CD1c-positive myeloid dendritic cell (primary cell): ENCODE measurements around the gene RNU1-1.
"Not testable (repeated sequence)": the region's sequence is repeated elsewhere in the genome, so short reads cannot be mapped to it uniquely, and the experiment has no call there.

Experiments
- DNase-seq: peaks from one replicate; pipeline ENCODE4 v3.0.0-alpha.2; 2016; ENCODE audit errors: extremely low spot score

RNU1-1 gene

DNA sequence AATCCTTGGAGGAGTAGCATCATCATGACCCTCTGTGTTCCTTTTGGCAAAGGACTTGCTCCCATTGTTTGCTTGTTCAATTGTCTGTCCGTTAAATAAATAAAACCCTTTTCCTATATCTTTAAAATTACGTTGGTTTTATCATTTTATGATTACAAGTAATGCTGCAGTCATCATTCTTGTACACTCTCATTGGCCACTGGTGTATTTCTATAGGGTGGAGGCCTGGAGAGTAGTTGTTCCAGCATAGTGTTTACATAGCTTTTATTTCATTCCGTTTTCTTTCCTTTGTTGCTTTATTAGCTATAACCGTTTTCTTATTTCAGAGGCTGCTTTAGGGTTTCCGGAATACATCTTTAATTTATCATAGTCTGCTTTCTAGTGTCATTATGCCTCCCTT lies 7.6 kb upstream of the RNU1-1 start:
- DNase-seq, result not testable (repeated sequence)

DNA sequence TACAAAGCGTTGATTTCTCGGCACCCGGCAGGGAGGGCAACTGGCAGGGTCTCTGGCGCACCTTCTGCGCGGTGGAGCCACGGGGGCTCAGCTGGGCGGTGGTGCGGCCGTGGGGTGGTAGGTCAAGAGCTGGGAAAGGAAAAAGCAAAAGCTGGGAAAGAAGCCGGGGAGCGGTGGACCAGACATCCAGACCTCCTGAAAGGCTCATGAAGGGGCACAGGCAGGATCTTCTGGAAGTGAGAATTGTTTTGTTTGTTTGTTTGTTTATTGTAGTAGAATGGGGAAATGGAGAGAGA lies 7.2 kb upstream of the RNU1-1 start:
- no peak for DNase-seq

DNA sequence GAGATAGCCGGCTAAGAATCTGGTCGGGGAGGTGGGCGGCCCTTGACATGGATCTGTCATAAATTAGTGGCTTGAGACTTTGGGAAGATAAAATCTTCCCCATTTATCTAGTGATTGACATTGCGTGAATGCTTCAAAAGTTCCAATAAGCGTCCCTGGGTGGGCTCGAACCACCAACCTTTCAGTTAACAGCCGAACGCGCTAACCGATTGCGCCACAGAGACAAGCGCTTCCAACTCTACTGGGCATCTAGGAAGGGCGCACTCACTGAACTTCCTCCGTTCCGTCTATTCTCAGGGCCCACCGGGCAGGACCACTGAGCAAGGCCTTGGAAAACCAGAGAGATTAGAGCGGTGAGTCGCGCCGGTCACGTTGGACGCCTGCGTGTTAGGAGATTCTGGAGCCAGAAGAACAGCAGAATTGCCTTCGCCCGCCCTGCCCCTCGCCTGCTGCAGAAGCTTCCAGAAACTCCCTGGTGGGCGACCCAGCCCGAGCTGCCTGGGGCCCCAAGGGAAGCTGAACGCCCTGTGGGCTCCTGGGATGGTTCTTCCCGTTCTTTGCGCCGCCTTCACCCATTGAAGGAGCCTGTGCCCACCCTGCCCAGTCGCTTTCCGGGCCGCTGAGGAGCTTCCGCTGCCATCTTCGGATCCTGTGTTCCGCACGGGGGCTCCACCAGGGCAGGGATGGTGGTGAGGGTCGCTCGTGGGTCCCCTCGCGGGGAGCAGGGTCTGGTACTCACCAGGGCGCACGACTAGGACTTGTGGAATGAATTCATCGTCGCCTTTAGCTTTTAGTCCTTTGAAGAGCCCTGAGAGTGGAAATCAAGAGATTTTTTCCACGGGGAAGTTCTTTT lies 6.6 kb upstream of the RNU1-1 start:
- not testable (repeated sequence) for DNase-seq

DNA sequence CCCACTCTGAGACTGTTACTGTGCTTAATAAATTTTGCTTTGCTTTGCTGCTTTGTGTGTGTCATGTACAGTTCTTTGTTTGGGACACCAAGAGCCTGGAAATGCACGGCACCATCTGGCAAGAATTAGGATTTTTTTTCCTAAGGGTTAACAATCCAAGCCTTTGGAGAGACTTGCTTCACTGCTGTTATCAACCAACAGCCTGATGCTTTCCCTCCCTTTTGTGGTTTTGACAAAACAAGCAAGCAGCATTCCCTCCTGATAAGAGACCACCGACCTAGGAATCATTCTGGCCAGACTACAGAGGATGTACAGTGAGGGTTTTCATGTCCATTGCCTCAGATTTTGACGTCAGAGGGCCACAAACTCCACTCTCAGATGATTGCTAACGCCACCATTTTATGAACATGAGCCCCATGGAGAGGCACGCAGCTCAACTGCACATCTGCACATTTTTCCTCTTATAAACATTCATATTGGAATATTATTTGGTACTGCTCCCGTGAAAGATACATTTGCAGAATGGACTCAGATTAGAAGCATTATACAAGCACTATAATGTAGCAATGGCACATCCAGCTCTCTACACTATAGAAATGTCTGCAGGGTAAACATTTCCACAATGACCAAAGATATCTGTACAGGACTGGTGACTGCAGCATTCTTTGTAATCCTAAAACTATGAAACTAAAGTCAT lies 5.3 kb upstream of the RNU1-1 start:
- not testable (repeated sequence) for DNase-seq

DNA sequence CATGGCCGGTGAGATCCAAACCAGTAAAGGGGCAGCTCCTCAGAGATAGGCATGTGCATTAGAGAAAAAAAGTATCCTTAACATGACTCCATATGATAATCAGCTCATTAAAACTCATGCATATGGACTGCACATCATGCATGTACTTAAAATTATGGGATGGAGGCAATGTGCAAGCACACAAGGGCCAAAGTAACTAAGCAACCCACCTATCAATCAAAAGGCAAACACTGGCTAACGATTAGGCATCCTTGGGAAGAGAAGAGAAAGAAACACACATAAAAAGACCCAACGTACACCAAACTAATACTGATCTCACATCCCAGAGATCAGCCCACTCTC lies 4.8 kb upstream of the RNU1-1 start:
- DNase-seq, result not testable (repeated sequence)

DNA sequence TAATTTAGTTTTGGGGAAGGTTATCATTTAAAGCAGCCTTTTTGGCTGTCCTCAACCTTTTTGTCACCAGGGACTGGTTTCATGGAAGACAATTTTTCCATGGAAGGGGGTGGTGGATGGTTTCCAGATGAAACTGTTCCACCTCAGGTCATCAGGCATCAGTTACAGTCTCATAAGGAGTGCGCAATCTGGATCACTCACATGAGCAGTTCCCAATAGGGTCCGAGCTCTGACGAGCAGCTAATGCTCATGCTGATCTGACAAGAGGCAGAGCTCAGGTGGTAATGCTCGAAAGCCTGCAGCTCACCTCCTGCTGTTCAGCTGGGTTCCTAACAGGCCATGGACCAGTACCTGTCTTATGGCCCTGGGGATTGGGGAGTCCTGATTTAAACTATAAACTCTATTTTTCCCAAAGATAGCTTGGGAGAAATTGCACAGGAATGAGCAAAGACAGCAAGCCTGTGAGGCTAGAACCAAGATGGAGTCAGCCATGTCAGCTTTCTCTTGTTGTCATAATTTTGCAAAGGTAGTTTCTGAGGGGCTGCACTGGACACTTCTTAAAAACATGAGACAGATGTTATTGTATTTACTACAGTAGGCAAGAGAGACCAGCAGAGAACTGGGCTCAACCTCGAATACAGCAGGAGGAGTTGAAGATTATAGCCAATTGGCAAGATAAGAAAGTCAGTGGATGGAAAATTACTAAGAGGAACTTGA lies 2.8 kb upstream of the RNU1-1 start:
- not testable (repeated sequence) for DNase-seq

DNA sequence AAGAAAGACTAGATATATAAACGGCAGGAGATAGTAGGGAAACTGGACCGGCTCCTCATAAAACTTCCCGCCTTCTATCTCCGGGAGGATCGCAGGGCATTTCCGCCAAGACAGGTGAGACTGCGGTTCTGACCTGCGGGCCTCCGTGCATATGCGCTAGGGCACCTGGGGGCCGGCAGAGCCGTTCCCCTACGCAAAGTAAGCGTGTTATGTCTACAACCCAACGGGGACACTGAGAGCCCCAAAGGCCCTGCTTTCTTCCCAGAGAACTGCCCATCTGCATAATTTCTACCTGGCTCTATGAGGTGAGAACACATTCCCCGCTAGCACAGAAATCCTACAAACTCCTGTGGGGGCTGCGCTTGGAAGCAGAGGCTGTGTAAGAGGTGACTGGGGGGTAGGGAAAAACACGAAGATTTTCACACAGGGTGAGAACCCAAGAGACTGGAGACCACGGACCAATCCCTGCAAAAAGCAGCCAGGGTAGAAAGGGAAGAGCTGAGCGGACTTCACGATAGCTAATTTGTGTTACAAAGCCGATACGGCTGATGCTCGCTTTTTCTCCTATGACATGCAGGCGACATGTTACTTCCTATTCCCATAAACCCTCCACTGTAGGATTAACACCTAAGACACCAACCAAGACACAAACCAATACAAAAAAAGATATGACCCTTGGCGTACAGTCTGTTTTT lies 526 bp downstream of the RNU1-1 start:
- peak; percentile 93 for DNase-seq

DNA sequence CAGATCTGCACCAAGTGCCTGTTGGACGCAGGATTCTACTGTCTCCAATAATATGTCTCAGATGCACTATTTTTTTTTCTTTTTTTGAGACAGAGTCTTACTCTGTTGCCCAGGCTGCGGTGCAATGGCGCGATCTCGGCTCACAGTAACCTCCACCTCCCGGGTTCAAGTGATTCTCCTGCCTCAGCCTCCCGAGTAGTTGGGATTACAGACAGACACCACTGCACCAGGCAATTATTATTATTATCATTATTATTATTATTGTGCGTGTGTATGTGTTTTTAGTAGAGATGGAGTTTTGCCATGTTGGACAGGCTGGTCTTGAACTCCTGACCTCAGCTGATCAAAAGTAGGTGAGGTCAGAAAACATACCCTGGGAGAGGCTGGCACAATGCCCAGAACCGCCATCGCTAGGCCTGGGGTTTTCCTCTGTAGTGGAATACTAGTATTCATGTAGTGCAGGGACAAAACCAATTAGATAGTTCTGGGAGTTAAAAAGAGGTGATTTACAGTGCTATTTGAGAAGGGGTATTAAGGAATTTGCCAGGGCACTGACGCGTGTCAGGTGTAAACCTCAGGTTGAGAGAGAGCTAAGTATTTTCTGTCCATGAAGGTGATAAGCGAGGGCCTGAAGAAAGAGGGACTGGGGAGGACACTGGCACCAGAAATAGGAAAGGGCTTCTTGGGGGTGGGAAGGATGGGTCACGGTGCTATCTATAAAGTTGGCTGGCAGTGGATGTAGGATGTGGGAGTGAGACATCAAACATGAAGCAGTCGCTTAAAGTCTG lies 1.3 kb downstream of the RNU1-1 start:
- not testable (repeated sequence) for DNase-seq

DNA sequence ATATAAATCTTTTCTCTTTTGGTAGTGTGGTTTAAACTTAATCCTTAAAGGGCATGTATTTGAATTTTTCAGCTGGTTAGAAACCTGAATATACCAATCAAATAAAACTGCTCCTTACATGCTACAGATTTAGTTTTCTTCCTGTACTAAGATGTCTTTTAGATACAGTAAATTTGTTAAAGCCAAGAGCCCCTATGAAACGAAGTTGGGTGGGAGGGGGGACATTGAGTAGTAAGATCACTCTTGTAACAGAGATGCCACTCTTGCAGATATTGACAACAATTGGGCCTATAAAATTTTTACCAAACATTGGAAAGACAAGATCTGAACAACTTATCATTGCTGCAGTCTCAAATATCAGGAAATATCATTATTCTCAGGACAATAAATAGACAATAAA lies 2.2 kb downstream of the RNU1-1 start:
- DNase-seq, result not testable (repeated sequence)

DNA sequence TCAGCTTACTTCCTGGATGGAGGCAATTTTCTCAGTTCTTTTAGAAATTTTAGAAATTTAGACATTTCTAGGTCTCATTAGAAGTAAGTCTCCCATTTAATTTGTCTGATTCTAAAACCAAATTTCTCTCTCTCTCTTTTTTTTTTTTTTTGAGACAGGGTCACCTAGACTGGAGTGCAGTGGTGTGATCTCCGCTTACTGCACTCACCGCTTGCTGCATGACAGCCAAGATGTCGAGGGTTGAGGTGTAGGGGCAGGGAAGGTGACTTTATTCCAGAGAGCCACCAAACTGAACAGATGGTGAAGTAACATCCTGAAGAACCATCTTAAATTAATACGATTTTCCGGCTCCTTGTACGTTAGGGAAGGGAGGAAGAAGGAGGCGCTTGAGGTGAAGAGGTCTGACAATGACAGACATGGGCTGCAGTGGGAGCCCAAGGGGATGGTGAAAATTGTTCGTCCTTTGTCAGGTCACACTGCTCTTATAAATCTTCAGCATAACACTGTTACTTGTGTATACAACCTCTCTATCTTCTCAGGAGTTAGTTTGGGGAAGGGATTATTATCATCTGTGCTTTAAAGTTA lies 5.1 kb downstream of the RNU1-1 start:
- DNase-seq, result not testable (repeated sequence)

DNA sequence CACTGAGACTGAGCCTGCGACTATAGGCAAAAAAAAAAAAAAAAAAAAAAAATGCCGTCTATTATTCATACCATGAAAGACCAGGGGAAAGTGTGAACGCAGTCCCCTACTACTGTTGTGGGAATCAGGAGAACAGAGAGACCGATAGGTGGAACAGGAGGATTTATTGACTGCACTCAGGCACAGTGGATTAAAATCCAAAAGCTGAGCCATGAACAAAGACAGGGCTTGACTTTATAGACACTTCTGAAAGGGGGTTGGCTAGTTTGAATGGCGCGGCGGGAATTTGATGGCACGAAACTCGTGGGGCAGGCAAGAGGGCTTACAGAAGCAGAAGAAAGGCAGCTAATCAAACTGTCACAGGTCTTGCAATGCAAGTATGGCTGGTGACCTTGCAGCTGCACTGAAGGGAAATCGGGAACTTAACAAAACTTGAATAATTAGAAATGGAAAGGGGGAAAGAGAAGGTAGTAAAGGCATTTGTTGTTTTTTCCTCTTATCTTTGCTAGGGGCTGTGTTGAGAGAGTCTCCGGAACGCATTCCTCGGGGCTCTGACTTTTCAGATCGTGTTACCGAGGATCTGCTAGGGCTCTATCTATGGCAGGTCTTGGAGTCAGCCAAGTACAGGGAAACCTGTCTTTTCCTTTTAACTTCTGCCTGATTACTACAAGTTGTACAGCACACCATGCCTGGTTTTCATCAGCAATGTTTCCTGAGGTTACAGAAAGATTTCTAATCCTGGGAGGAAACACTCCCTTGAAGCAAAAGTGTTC lies 7.5 kb downstream of the RNU1-1 start:
- DNase-seq, result not testable (repeated sequence)

DNA sequence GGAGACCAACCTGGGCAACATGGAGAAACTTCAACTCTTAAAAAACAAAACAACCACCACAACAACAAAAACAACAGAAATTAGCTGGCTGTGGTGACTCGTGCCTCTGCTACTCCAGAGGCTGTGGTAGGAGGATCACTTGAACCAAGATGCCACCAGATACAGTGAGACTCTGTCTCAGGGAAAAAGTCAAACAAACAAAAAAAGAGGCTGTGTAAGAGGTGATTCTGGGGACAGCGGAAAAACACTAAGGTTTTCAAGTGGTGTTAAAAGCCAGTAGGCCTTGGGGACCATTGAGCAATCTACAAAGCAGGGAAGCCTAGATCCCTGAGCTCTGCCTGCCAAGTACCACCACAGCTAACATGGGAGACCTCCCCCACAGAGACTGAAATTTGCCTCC lies 8.2 kb downstream of the RNU1-1 start:
- DNase-seq, result not testable (repeated sequence)

DNA sequence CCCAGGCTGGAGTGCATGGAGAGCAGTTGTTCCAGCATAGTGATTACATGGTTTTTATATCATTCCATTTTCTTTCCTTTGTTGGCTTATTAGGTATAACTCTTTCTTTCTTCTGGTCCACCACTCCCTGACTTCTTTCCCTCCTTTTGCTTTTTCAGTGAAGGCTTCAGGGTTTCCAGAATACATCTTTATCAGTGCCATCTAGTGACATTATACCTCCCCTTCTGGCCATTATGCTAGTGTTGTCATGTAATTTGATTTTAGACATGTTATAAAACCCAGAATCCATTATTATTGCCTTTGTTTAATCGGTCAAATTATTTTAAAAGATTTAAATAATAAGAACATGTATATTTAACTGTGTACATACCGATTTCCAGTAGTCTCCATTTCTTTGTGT lies 10.6 kb downstream of the RNU1-1 start:
- DNase-seq, result no peak

DNA sequence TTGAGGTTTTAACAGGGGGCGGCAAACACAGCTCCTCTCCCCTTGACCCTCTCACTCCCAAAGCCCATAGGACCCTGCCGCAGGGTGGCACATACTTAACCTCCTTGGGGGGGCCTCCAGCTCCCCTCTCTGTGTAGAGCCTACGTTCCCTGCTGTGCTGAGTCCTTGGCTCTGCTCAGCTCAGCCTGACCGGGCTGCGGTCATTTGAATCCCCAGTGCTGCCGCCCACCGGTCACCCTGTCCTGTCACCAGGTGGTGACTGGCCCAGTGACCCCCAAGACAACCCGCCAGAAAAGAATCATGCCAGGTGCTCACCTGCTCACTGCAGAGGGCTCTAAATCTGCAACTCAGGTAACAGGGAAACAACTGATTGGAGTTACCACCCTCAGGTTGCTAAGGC lies 12.6 kb downstream of the RNU1-1 start:
- DNase-seq, result not testable (repeated sequence)

DNA sequence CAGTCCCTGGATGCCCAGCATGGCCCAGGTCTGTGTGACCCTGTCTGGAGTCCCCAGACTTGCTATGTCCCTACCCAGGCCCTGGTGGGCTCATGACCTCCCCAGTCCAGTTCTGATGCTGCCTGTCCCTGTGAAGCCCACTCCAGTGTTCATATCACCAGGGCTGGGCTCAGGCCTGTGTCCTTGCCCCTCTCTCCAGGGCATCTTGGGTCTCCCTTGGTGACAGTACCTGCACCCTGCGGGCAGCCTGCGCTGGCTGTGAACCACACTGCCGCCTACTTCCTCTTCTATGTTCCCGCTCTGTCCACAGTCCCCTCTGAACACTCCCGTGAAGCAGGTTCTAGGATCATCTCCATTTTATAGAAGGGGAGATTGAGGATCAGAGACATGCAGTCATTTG lies 13.1 kb downstream of the RNU1-1 start:
- peak; percentile 25 for DNase-seq

DNA sequence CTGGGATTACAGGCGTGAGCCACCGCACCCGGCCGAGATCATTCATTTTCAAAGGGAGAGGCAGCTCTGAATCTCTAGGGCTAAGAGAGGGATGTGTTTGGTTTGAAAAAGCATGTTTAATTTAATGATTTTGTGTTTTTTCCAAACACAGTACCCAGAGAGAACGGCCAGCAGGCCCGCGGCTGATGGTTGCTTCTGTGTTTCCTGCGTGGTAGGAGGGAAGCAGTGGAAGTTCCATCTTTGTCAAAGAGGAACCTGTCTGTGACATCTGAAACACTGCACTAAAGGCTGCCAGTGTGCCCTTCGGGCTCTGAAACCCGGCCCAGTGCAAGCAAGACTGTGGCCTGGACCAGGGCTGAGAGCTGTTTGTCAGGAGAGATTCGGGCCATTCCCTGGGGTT lies 13.6 kb downstream of the RNU1-1 start:
- peak; percentile 59 for DNase-seq

DNA sequence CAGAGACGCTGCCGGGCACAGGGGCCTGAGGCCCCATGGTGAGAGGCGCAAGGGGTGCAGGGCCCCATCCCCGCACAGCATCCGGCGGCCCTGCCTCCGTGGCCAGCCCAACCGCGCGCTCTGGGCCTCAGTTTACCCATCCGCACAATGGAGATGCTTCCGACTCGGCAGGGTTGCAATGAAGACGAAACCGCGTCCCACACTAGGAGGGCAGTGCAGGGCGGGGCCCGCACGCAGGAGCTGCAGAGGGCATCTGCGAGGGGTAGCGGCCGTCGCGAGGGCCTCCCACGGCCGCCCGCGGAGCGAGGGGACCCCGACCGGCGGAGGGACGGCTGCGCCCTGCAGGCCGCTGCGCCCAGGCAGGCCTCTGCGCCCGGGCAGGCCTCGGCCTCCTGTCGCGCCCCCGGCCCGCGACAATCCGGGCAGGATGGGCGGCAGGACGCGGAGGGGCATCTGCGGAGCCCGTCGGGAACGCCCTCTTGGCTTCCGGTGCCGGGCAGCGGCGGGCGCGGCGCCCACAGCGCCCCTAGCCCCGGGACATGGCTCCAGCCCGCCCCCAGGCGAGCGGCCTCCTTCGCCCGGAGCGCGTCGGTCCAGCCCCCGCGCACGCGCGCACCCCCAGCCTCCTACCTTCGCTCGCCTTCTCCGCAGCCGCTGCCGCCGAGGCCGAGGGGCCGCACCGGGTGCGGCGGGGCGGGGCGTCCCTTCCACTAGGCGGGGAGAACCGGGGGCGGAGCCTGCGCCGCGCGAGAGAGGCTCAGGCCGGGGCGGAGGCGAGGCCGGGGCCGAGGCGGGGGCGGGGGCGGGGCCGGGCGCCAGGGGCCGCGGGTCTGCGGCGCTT lies 15.3 kb downstream of the RNU1-1 start:
- DNase-seq, result peak; percentile 82

DNA sequence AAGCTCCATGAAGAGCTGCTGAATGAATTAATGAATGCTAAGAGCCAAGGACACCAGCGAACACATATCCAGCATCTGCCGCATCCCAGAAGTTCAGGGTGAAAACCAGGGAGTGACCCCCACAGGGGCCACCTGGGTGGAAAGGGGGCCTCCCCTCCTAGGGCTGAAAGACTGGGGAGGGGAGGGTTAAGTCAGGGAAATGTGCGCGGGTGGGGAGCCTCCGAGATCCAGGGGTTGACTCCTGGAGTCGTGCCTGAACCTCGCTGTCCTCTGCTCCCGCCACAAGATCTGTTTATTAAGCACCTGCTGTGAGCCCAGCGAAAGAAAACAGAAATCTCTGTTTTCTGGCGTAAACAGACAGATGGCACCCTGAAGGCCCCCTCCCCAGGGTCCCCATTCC lies 16.0 kb downstream of the RNU1-1 start:
- not testable (repeated sequence) for DNase-seq

DNA sequence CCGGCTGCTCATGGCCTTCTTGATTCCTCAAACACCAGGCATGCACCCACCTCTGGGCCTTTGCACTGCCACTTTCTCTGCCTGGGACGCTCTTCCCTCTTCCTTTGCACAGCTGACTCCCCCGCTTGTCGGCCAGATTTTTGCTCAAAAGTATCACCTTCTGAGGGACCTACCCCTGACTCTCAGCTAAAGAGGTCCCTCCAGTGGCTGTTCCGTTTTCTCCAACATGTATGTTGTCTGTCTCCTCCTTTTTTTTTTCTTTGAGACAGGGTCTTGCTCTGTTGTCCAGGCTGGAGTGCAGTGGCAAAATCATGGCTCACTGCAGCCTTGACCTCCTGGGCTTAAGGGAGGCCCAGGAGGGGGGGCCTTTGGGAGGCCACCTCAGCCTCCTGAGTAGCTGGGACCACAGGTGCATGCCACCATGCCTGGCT lies 16.6 kb downstream of the RNU1-1 start:
- DNase-seq, result not testable (repeated sequence)
